Measurements from ENCODE around the gene PDE4D. TPM values are rescaled to one million over a fixed set of nuclear protein-coding genes. Genes with fewer than 3 reads are reported as not detected.

PDE4D gene
- total RNA-seq, 1 donor from 2014 or later = 44.8 TPM

DNA sequence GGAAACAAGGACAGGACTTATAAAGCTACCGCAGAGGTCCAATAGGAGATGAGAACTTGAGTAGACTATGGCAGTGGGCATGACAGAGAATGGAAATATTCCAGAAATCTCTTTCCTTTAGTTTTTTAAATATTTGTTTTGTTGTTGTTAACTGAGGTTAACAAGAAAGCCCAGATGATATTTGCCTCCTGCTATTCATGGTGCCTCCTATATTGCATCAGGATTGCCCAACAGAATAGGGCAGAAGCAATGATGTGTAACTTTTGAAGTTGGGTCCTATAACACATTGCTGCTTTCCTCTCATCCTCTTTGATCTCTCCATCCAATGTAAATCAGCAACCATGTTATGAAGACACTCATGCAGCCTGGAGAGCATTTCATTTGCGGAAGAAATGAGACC is 42.8 kb downstream of the PDE4D start:
- no peak overlapping the region for H3K4me3 ChIP-seq
- H3K9me3 ChIP-seq = no peaks in the 10 kb centered on the region
- H3K27me3 ChIP-seq = no peaks in the 10 kb centered on the region
- H3K4me1 ChIP-seq = no peaks in the 10 kb centered on the region
- no peak overlapping the region for H3K27ac ChIP-seq
- intact Hi-C loops (cut with DNase I) = no loop called here
- TF ChIP-seq, protein P1, sequence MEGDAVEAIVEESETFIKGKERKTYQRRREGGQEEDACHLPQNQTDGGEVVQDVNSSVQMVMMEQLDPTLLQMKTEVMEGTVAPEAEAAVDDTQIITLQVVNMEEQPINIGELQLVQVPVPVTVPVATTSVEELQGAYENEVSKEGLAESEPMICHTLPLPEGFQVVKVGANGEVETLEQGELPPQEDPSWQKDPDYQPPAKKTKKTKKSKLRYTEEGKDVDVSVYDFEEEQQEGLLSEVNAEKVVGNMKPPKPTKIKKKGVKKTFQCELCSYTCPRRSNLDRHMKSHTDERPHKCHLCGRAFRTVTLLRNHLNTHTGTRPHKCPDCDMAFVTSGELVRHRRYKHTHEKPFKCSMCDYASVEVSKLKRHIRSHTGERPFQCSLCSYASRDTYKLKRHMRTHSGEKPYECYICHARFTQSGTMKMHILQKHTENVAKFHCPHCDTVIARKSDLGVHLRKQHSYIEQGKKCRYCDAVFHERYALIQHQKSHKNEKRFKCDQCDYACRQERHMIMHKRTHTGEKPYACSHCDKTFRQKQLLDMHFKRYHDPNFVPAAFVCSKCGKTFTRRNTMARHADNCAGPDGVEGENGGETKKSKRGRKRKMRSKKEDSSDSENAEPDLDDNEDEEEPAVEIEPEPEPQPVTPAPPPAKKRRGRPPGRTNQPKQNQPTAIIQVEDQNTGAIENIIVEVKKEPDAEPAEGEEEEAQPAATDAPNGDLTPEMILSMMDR (IDR thresholded peaks at IDR 0.05) = no peak
- no peaks in the 10 kb centered on the region for H3K36me3 ChIP-seq
- DNase-seq (ENCODE audit: low spot score in 2 of 2) = no peak

DNA sequence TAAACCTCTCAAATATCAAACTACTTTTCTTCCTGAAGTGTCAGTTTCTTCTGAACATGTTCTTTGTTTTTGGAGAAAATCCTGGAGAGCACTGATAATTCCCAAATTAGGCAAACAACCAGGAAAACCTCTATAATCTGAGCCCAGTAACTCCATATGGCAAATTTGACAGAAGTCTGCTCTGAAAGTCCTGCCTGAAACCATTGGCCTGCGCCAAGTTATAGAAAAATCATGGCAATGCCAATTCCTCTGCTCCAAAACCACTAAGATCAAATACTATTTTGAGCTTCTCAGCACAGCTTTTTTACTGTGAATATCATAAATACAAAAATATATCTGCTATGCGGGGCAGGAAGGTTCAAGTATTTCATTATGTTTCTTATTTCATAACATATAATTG is 45.9 kb downstream of the PDE4D start:
- Histone ChIP-seq H3K4me1 (no peaks in the 10 kb centered on the region), H3K36me3 (no peaks in the 10 kb centered on the region), H3K27me3 (no peaks in the 10 kb centered on the region), H3K9me3 (no peaks in the 10 kb centered on the region), H3K4me3 (no peak overlapping the region), H3K27ac (no peak overlapping the region)
- TF ChIP-seq, protein P1 (IDR thresholded peaks at IDR 0.05) = no peak
- no peak for DNase-seq (ENCODE audit: low spot score in 2 of 2)
- intact Hi-C loops (cut with DNase I) = no loop called here

DNA sequence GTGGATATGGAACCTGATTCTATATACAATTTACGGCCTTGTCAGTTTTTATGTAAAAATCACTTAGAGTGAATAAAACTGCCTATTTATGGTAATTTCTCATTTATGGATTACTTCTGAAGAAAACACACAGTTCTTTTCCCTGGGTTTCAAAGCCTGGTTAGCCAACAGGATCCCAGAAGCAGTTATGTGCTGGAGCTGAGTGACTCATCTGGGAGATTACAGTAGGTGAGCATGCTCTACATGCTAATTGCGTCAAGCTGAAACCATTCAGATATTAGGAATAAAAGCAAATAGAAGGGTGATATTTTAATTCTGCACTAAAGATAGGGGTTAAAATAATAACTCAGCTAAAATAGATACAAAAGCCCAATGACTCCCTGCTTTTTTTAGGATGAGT is 47.8 kb downstream of the PDE4D start:
- no peak overlapping the region for H3K4me3 ChIP-seq
- no peak for DNase-seq (ENCODE audit: low spot score in 2 of 2)
- H3K27ac ChIP-seq = no peak overlapping the region
- no peaks in the 10 kb centered on the region for H3K4me1 ChIP-seq
- intact Hi-C loops (cut with DNase I) = no loop called here
- no peaks in the 10 kb centered on the region for H3K36me3 ChIP-seq
- H3K27me3 ChIP-seq = no peaks in the 10 kb centered on the region
- TF ChIP-seq, protein P1 (IDR thresholded peaks at IDR 0.05) = no peak
- H3K9me3 ChIP-seq = no peaks in the 10 kb centered on the region

DNA sequence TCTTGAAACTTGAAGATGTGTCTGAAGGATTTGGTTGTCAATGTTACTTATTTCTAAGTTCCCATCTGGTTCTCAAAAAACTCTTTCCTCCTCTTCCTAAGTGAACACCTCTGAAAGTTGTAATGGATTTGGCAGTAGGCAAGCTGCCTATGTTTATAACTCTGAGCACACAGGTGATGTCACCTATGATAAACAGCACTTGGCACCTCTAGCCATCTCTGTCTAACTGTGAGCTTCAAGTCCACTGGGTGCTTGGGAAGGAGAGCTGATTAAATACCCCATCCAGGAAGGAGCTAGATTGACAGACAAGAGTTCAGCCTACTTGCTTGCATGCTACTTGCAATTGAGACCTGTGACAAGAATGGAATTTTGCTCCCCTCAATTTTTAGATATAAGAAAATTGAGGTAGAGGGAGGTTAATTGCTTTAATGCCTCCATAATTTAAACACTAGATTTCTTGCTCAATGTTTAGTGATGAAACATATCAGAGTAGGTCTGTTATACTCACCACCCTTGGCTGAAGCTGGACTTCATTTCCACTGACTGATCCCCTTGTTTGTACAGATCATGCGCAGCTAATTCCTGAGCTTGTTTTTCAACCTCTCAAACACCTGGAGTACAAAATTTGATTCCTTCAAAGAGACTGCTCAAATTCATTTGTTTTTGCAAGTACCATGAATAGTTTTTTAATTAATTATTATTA is 49.9 kb downstream of the PDE4D start:
- no peak for DNase-seq (ENCODE audit: low spot score in 2 of 2)
- H3K36me3 ChIP-seq = no peaks in the 10 kb centered on the region
- TF ChIP-seq, protein P1 (IDR thresholded peaks at IDR 0.05) = no peak
- intact Hi-C loops (cut with DNase I) = no loop called here
- H3K4me1 ChIP-seq = no peaks in the 10 kb centered on the region
- no peak overlapping the region for H3K27ac ChIP-seq
- H3K27me3 ChIP-seq = no peaks in the 10 kb centered on the region
- no peak overlapping the region for H3K4me3 ChIP-seq
- H3K9me3 ChIP-seq = no peaks in the 10 kb centered on the region

DNA sequence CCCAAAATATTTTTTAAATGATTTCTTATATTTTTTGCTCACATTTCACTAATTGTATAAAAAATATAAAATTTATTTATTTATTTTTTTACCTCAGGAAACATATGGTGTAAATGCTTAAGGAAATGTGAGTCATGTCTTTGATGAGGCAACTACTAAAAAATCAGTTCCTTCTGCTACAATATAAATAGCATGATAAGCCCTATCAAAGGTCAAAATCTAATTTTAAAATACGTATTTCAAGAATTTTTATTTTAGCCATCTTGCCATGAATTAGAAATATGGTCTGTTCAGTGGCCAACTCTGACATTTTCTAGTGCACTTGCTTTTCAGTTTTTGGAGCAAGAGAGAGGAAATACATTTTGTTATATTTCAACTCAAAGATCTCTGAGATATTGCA is 50.5 kb downstream of the PDE4D start:
- DNase-seq (ENCODE audit: low spot score in 2 of 2) = no peak
- no peak overlapping the region for H3K4me3 ChIP-seq
- intact Hi-C loops (cut with DNase I) = no loop called here
- H3K36me3 ChIP-seq = no peaks in the 10 kb centered on the region
- no peaks in the 10 kb centered on the region for H3K9me3 ChIP-seq
- H3K27me3 ChIP-seq = no peaks in the 10 kb centered on the region
- H3K4me1 ChIP-seq = no peaks in the 10 kb centered on the region
- TF ChIP-seq, protein P1 (IDR thresholded peaks at IDR 0.05) = no peak
- no peak overlapping the region for H3K27ac ChIP-seq

DNA sequence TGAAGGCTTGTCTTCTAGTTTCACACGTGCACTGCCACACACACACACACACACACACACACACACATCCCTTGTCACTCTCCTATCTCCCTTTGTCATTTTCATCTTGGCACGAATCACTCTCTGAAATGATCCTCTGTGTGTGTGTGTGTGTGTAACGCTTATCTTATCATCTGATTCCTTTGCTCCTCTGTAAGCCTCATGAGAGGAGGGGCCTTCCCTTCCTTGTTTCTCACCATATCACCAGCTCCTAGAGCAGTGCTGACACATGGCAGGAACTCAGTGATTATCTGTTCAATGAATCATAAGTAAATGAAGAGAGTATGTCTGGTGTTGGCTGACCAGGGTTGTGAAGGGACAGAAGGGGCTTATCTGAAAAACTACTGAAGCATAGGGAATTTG is 53.3 kb downstream of the PDE4D start:
- H3K4me1 ChIP-seq = no peaks in the 10 kb centered on the region
- TF ChIP-seq, protein P1 (IDR thresholded peaks at IDR 0.05) = no peak
- no peak overlapping the region for H3K4me3 ChIP-seq
- no peak for DNase-seq (ENCODE audit: low spot score in 2 of 2)
- no peak overlapping the region for H3K27ac ChIP-seq
- no peaks in the 10 kb centered on the region for H3K36me3 ChIP-seq
- intact Hi-C loops (cut with DNase I) = no loop called here
- H3K9me3 ChIP-seq = no peaks in the 10 kb centered on the region
- H3K27me3 ChIP-seq = no peaks in the 10 kb centered on the region
